Pancreas (tissue), 10 donors: ENCODE results near the gene ZFP36L2. TPM values are rescaled to one million over a fixed set of nuclear protein-coding genes. Genes with fewer than 3 reads are reported as not detected.

Experiments
- ATAC-seq, 4 donors: fragments of 200-7000 bp; cut with Tn5 transposase; one replicate each; pipeline versions ENCODE4 v1.8.0 to v1.9.1; 2020; ENCODE audit warnings: mild to moderate bottlenecking in 4 of 4, moderate library complexity in 4 of 4
- DNase-seq, 6 donors: peaks; one replicate each; pipeline ENCODE4 v3.0.0-alpha.2; 2020
- FAIRE-seq: peaks from 2 replicates; lab custom pipeline; 2012; peaks lifted over from hg19 to GRCh38; lab: Jason Lieb, UNC
- H3K27ac ChIP-seq, 4 donors: fragments of 200-600 bp; sonication (generic); 1 replicate in 3 of 4; 2 replicates in 1 of 4; pipeline versions ENCODE4 v1.5.0 to v1.8.0; 2020
- H3K27me3 ChIP-seq, 4 donors: fragments of 200-600 bp; one replicate each; pipeline ENCODE4 v1.8.0; 2021
- H3K36me3 ChIP-seq, 3 donors: fragments of 200-600 bp; sonication (generic) in 1 of 3; one replicate each; pipeline versions ENCODE4 v1.5.0 to v1.8.0; 2020 to 2021
- H3K4me1 ChIP-seq, 3 donors: fragments of 200-600 bp; one replicate each; pipeline ENCODE4 v1.8.0; 2021
- H3K4me3 ChIP-seq, 4 donors: fragments of 200-600 bp; sonication (generic) in 2 of 4; one replicate each; pipeline versions ENCODE4 v1.5.0 to v1.8.0; 2020 to 2021
- H3K9me3 ChIP-seq, 4 donors: fragments of 200-600 bp; one replicate each; pipeline ENCODE4 v1.8.0; 2021
- WGBS, 2 donors: extraction: QIAGEN DNeasy Blood & Tissue Kit; methylation state at CpG; one replicate each; pipeline ENCODE4 v1.1.7; 2013; 5-methylcytosine and 5-hydroxymethylcytosine counted together
- intact Hi-C, 3 donors: fragments of 100-400 bp; cut with DNase I; formaldehyde crosslinking; loops; one replicate each; pipeline versions ENCODE4 v1.11.1 to v1.14.2; 2022
- polyA plus RNA-seq, 2 donors: library from polyadenylated mRNA; stranded (reverse); fragments of 200-250 nt; gene quantifications; one replicate each; pipeline ENCODE4 v1.2.3, GENCODE V29; 2013
- total RNA-seq, 6 donors: library from RNA; stranded (reverse); fragmentation: NEBNext Ultra II Directional in 4 of 6; extraction: Animal tissue kit (Norgen Biotek cat#: 25700) in 4 of 6; gene quantifications; one replicate each; pipeline versions ENCODE4 v1.2.1 to v1.2.4, GENCODE V29; 2021 to 2023
- TF ChIP-seq, protein P1 (sequence below), 4 donors: fragments of 200-600 bp; sonication (generic) in 3 of 4; IDR thresholded peaks; one replicate each; pipeline versions ENCODE4 v1.5.0 to v1.8.0; 2021; ENCODE audit warnings: antibody characterized with exemption in 4 of 4
- donor health status: healthy with polysubstance abuse.
- donor health status: DM: no; HTN: no; CAD: no; lungs with moderate emphysema.
- donor health status: DM: no; HTN: no; CAD: no.
- donor health status: control.
- donor health status: control.
- donor health status: Bipolar disorder and iron deficiency.
- donor health status: DM: yes; HTN: yes; CAD: no.
- donor health status: DM: no; HTN: no; CAD: no.
- donor health status: DM: no; HTN: no; CAD: no.
- donor health status: DM: yes; HTN: yes; CAD: no.

Gene ZFP36L2
- total and polyA plus RNA-seq, 8 donors: 36.8 to 117 (median 54.6) TPM

DNA sequence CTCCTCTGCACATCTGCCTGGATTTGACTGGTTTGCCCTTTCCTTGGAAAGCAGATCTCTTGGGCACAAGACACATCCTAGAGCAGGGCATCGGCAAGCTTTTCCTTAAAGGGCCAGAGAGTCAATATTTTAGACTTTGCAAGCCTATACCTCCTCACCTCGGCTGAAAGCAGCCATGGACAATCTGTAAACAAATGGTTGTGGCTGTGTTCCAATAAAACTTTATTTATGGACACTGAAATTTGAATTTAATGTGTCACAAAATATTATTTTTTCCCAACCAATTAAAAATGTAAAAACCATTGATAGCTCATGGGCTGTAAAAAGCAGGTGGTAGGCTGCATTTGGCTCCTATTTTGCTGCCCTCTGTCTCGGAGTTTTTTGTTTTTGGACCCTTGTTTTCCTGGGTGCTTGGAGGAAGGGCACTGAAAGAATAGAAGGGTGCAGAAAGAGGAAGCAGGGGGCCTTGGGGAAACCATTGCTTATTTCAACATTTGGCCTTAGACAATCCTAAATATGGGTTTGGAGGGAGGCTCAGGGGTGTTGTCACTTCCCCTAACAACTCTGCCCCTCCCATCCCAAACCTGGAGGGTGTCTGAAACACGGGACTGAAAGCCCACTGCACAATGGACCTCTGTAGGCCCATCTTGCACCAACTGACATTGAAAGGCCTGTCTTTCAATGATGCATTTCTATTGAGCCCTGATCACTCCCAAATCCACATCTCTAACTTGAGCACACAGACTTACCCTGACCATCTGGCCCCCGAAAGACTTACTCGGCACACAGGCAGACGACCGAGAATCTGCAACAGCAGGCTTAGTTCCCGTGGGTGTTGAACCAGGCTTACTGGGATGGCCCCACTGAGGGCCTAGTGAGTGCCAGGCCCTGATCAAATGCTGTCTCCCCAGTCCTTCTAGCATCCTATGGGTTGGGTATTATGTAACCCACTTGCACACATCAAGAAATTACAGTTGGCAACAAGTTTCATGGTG lies 7.1 kb upstream of the ZFP36L2 start:
- Histone ChIP-seq H3K36me3 (peaks cover 0 to 10% (median 0%) of the 10 kb centered on the region in 3 donors), H3K27me3 (no peaks in the 10 kb centered on the region), H3K4me1 (peaks cover 9 to 13% (median 12%) of the 10 kb centered on the region in 3 donors), H3K27ac (no peak overlapping the region), H3K9me3 (no peaks in the 10 kb centered on the region), H3K4me3 (no peak overlapping the region)
- DNase-seq (no peak), ATAC-seq (peak in 1 of 4 donors; percentile 32), FAIRE-seq (no peak)
- intact Hi-C loops: loop anchor here (5.0 to 10.0 kb wide), 5 partner anchors 241 to 399 kb away; no protein-coding TSS in a partner anchor
- WGBS, 2 donors: 72 to 75% methylated on average over 9 of the region's 9 CpGs
- TF ChIP-seq, protein P1, sequence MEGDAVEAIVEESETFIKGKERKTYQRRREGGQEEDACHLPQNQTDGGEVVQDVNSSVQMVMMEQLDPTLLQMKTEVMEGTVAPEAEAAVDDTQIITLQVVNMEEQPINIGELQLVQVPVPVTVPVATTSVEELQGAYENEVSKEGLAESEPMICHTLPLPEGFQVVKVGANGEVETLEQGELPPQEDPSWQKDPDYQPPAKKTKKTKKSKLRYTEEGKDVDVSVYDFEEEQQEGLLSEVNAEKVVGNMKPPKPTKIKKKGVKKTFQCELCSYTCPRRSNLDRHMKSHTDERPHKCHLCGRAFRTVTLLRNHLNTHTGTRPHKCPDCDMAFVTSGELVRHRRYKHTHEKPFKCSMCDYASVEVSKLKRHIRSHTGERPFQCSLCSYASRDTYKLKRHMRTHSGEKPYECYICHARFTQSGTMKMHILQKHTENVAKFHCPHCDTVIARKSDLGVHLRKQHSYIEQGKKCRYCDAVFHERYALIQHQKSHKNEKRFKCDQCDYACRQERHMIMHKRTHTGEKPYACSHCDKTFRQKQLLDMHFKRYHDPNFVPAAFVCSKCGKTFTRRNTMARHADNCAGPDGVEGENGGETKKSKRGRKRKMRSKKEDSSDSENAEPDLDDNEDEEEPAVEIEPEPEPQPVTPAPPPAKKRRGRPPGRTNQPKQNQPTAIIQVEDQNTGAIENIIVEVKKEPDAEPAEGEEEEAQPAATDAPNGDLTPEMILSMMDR (IDR thresholded peaks at IDR 0.05): no peak

- DNase-seq (no peak), FAIRE-seq (no peak), ATAC-seq (no peak)
- H3K27ac ChIP-seq: no peak overlapping the region
- peaks cover 0 to 10% (median 0%) of the 10 kb centered on the region in 3 donors for H3K36me3 ChIP-seq
- TF ChIP-seq, protein P1 (IDR thresholded peaks at IDR 0.05): no peak
- H3K27me3 ChIP-seq: no peaks in the 10 kb centered on the region
- H3K9me3 ChIP-seq: no peaks in the 10 kb centered on the region
- H3K4me1 ChIP-seq: peaks cover 17 to 21% (median 18%) of the 10 kb centered on the region in 3 donors
- intact Hi-C loops: loop anchor here (5.0 to 10.0 kb wide), 5 partner anchors 244 to 396 kb away; no protein-coding TSS in a partner anchor
- 94 to 95% methylated on average over 7 of the region's 7 CpGs for WGBS, 2 donors
- no peak overlapping the region for H3K4me3 ChIP-seq
Measured at GRCh38 chr2:43230951-43231827, 4.8 kb upstream of the ZFP36L2 start.

DNA sequence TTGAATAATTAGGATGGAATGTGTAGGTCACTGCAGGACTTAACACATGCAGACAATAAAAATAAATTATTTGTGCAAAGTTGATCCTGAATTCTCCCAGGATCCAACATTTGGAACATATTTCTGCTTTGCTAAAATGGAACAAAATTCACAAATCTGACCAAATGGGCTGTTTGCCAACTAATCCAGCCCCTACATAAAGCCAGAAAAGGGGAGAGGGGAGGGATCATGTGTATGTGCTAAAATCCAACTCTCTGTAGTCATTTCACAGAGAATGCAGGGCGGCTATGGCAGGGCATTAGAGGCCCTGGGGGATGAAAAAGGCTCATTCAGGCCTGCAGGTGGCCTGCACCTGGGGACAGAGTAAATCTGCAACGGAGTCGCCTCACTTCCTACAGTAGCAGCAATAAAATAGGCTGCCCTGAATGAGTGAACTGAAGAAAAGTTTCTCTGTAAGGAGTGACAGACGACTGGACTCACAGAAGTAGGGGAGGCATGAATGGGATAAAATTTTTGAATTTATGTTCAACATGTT lies 4.0 kb upstream of the ZFP36L2 start:
- ATAC-seq (no peak), DNase-seq (no peak), FAIRE-seq (no peak)
- Histone ChIP-seq H3K4me1 (peaks cover 17 to 21% (median 18%) of the 10 kb centered on the region in 3 donors), H3K27me3 (no peaks in the 10 kb centered on the region), H3K27ac (no peak overlapping the region), H3K4me3 (no peak overlapping the region), H3K9me3 (no peaks in the 10 kb centered on the region), H3K36me3 (peaks cover 0 to 10% (median under 1%) of the 10 kb centered on the region in 3 donors)
- 87 to 92% methylated on average over 4 of the region's 4 CpGs for WGBS, 2 donors
- TF ChIP-seq, protein P1 (IDR thresholded peaks at IDR 0.05): no peak
- intact Hi-C loops: loop anchor here (5.0 to 10.0 kb wide), 5 partner anchors 244 to 396 kb away; no protein-coding TSS in a partner anchor

- intact Hi-C loops: loop anchor here in 1 of 3 donors (5.0 to 10.0 kb wide), 2 partner anchors 94 to 252 kb away; no protein-coding TSS in a partner anchor
- H3K36me3 ChIP-seq: peaks cover 0 to 24% (median 10%) of the 10 kb centered on the region in 3 donors
- no peak for DNase-seq
- peak overlapping the region; percentile 86 to 98 (median 96) for H3K27ac ChIP-seq
- no peak for FAIRE-seq
- TF ChIP-seq, protein P1 (IDR thresholded peaks at IDR 0.05): no peak
- H3K4me1 ChIP-seq: peaks cover 17 to 21% (median 18%) of the 10 kb centered on the region in 3 donors
- H3K9me3 ChIP-seq: no peaks in the 10 kb centered on the region
- WGBS, 2 donors: 26 to 38% methylated on average over 6 of the region's 6 CpGs
- H3K4me3 ChIP-seq: no peak overlapping the region
- no peak for ATAC-seq
- H3K27me3 ChIP-seq: no peaks in the 10 kb centered on the region
Measured at GRCh38 chr2:43228756-43229659, 2.6 kb upstream of the ZFP36L2 start.
